HepG2 (cell line): ENCODE measurements around the gene NCOA6. TPM values are rescaled to one million over a fixed set of nuclear protein-coding genes. Genes with fewer than 3 reads are reported as not detected.
A peak's percentile ranks its signal among the peaks of the same experiment; 100 is the strongest.

ENCODE experiments used
- FOXP1 ChIP-seq, 2 experiments: fragments of 450-650 bp in 1 of 2; IDR thresholded peaks; 2 replicates each; pipeline ENCODE4 v1.6.1; 2017 to 2018; ENCODE audit warnings: antibody characterized with exemption in 1 of 2
- KDM6A ChIP-seq: IDR thresholded peaks from 2 replicates; pipeline ENCODE4 v1.6.1; 2016; ENCODE audit warnings: low read depth
- NFATC3 ChIP-seq: sonication (generic); formaldehyde crosslinking; IDR thresholded peaks from 2 replicates; pipeline ENCODE4 v1.5.1; 2020; ENCODE audit warnings: mild to moderate bottlenecking, missing genetic modification reagents
- NFKBIZ ChIP-seq: IDR thresholded peaks from 2 replicates; pipeline ENCODE4 v1.6.1; 2018; ENCODE audit warnings: missing genetic modification reagents, missing compliant biosample characterization
- POLR2A ChIP-seq, 2 experiments: IDR thresholded peaks; 2 replicates each; pipeline ENCODE4 v1.6.1; 2011; ENCODE audit warnings: low read depth in 2 of 2, low read length in 2 of 2, mild to moderate bottlenecking in 1 of 2, moderate library complexity in 1 of 2; ENCODE audit not compliant: insufficient read depth in 1 of 2
- SATB2 ChIP-seq: sonication (generic); formaldehyde crosslinking; IDR thresholded peaks from 2 replicates; pipeline ENCODE4 v1.5.0; 2020; ENCODE audit warnings: missing genetic modification reagents
- SNAPC2 ChIP-seq: sonication (generic); formaldehyde crosslinking; IDR thresholded peaks from 2 replicates; pipeline ENCODE4 v1.8.1; 2022; ENCODE audit warnings: mild to moderate bottlenecking, missing genetic modification reagents
- SPEN ChIP-seq: sonication (generic); formaldehyde crosslinking; IDR thresholded peaks from 2 replicates; pipeline ENCODE4 v1.5.1; 2020; ENCODE audit warnings: low read depth, mild to moderate bottlenecking, missing genetic modification reagents
- ZMYM2 ChIP-seq: sonication (generic); formaldehyde crosslinking; IDR thresholded peaks from 2 replicates; pipeline ENCODE4 v1.8.0; 2022; ENCODE audit warnings: mild to moderate bottlenecking, missing genetic modification reagents
- ZNF598 ChIP-seq: sonication (generic); formaldehyde crosslinking; IDR thresholded peaks from 2 replicates; pipeline ENCODE4 v1.5.1; 2020; ENCODE audit warnings: mild to moderate bottlenecking, missing genetic modification reagents, borderline replicate concordance
- ZNF709 ChIP-seq: sonication (generic); formaldehyde crosslinking; IDR thresholded peaks from 2 replicates; pipeline ENCODE4 v1.5.0; 2020; ENCODE audit warnings: mild to moderate bottlenecking, missing genetic modification reagents
- ZNF850 ChIP-seq: sonication (generic); formaldehyde crosslinking; conservative IDR thresholded peaks from 2 replicates; pipeline ENCODE4 v1.9.0; 2021; ENCODE audit warnings: mild to moderate bottlenecking, missing genetic modification reagents
- polyA plus RNA-seq, 8 experiments: library from polyadenylated mRNA; depleted of rRNA in 3 of 8; stranded (reverse) in 7 of 8; unstranded in 1 of 8; fragments of >200 nt; fragmentation: Illumina TruSeq in 4 of 8; extraction: Trizol in 4 of 8; gene quantifications; 2 replicates each; pipeline versions ENCODE4 v1.2.1 to v1.2.3, GENCODE V29; 2011 to 2016; ENCODE audit warnings: low read depth in 4 of 8, missing spikeins in 1 of 8, mixed read lengths in 1 of 8; ENCODE audit not compliant: insufficient read depth in 1 of 8
- total RNA-seq, 5 experiments: library from RNA; depleted of rRNA; stranded (reverse); fragments of >200 nt; fragmentation: Illumina TruSeq; extraction: Trizol; gene quantifications; 2 replicates each; pipeline ENCODE4 v1.2.3, GENCODE V29; 2016; ENCODE audit warnings: low read depth in 1 of 5
- TF ChIP-seq, protein P1 (sequence below): sonication (generic); formaldehyde crosslinking; IDR thresholded peaks from 2 replicates; pipeline ENCODE4 v1.8.0; 2022; ENCODE audit warnings: mild to moderate bottlenecking, missing genetic modification reagents; ENCODE audit not compliant: insufficient replicate concordance
- TF ChIP-seq, protein P2 (sequence below): sonication (generic); formaldehyde crosslinking; IDR thresholded peaks from 2 replicates; pipeline ENCODE4 v1.4.0; 2020; ENCODE audit warnings: missing genetic modification reagents
- TF ChIP-seq, protein P3 (sequence below): sonication (generic); formaldehyde crosslinking; IDR thresholded peaks from 2 replicates; pipeline ENCODE4 v1.5.1; 2020; ENCODE audit warnings: missing genetic modification reagents, mild to moderate bottlenecking, borderline replicate concordance
- TF ChIP-seq, protein P4 (sequence below): sonication (generic); formaldehyde crosslinking; IDR thresholded peaks from 2 replicates; pipeline ENCODE4 v1.4.0; 2020; ENCODE audit warnings: missing genetic modification reagents, borderline replicate concordance
- TF ChIP-seq, protein P5 (sequence below): sonication (generic); formaldehyde crosslinking; IDR thresholded peaks from 2 replicates; pipeline ENCODE4 v1.8.0; 2022; ENCODE audit warnings: mild to moderate bottlenecking, missing genetic modification reagents
- TF ChIP-seq, protein P6 (sequence below): fragments of 450-650 bp; IDR thresholded peaks from 2 replicates; pipeline ENCODE4 v1.6.1; 2017; ENCODE audit warnings: mild to moderate bottlenecking

NCOA6 gene
- total and polyA plus RNA-seq, 2 of the 13 experiments (the other 11 are each of a cell fraction or from before 2014, with no cell fraction given), result 11.2 to 29.3 TPM

DNA sequence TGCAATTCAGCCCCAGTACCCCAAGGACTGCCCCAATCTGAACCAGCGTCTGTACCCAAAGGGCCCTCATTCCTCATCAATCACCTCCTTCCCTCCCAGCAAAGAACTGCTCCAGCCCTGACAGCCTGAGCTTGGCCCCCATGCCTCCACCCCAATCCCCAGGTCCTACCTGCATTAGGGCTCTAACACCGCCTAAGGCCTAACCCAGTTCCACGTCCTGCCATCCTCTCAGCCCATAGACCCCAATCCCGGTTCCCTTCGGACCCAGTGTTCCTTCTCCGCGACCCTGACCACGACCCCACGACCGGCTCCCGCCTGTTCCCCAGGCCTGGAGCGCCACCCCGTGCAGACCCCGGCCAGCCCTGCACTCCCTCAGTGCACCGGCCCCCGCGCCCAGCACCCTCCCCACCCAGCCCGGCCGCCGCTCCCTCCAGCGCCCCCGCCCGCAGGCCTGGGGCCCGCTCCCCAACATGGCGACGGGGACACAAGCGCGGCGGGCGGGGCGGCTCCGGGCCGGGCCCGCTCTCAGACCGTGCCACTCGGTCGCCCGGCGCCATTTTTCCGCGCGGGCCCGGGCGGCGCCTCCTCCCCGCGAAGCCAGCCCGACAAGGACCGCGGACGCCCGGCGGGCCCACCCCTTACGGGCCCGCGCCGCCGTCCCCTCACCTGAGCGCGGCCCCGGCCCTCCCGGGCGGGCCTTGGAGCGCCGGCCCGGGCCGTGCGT is 483 bp downstream of the NCOA6 start (continued):
- TF ChIP-seq, protein P1, sequence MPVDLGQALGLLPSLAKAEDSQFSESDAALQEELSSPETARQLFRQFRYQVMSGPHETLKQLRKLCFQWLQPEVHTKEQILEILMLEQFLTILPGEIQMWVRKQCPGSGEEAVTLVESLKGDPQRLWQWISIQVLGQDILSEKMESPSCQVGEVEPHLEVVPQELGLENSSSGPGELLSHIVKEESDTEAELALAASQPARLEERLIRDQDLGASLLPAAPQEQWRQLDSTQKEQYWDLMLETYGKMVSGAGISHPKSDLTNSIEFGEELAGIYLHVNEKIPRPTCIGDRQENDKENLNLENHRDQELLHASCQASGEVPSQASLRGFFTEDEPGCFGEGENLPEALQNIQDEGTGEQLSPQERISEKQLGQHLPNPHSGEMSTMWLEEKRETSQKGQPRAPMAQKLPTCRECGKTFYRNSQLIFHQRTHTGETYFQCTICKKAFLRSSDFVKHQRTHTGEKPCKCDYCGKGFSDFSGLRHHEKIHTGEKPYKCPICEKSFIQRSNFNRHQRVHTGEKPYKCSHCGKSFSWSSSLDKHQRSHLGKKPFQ (CRISPR knock-in tag), result peak; percentile 5
- TF ChIP-seq ZNF850 (CRISPR knock-in tag) (no peak), NFKBIZ (CRISPR knock-in tag) (no peak), KDM6A (CRISPR knock-in tag) (no peak), SPEN (CRISPR knock-in tag) (peak; percentile 28), ZMYM2 (CRISPR knock-in tag) (no peak), SATB2 (no peak), ZNF598 (CRISPR knock-in tag) (peak; percentile 78; the same call in 1 of the 2 replicates), SNAPC2 (CRISPR knock-in tag) (no peak), FOXP1 (IDR thresholded peaks at IDR 0.05) (no peak), FOXP1 (CRISPR knock-in tag; IDR thresholded peaks at IDR 0.05) (no peak; the same call in 1 of the 2 replicates), ZNF709 (CRISPR knock-in tag) (peak; percentile 59; the same call in 1 of the 2 replicates), POLR2A (IDR thresholded peaks at IDR 0.05; ENCODE audit: insufficient read depth in 1 of 2, low read depth in 2 of 2, low read length in 2 of 2) (no peak; a peak in 2 of 4 replicates), NFATC3 (CRISPR knock-in tag) (no peak; the same call in 1 of the 2 replicates)
- TF ChIP-seq, protein P2, sequence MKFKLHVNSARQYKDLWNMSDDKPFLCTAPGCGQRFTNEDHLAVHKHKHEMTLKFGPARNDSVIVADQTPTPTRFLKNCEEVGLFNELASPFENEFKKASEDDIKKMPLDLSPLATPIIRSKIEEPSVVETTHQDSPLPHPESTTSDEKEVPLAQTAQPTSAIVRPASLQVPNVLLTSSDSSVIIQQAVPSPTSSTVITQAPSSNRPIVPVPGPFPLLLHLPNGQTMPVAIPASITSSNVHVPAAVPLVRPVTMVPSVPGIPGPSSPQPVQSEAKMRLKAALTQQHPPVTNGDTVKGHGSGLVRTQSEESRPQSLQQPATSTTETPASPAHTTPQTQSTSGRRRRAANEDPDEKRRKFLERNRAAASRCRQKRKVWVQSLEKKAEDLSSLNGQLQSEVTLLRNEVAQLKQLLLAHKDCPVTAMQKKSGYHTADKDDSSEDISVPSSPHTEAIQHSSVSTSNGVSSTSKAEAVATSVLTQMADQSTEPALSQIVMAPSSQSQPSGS (CRISPR knock-in tag), result peak; percentile 64; the same call in 1 of the 2 replicates
- TF ChIP-seq, protein P3, sequence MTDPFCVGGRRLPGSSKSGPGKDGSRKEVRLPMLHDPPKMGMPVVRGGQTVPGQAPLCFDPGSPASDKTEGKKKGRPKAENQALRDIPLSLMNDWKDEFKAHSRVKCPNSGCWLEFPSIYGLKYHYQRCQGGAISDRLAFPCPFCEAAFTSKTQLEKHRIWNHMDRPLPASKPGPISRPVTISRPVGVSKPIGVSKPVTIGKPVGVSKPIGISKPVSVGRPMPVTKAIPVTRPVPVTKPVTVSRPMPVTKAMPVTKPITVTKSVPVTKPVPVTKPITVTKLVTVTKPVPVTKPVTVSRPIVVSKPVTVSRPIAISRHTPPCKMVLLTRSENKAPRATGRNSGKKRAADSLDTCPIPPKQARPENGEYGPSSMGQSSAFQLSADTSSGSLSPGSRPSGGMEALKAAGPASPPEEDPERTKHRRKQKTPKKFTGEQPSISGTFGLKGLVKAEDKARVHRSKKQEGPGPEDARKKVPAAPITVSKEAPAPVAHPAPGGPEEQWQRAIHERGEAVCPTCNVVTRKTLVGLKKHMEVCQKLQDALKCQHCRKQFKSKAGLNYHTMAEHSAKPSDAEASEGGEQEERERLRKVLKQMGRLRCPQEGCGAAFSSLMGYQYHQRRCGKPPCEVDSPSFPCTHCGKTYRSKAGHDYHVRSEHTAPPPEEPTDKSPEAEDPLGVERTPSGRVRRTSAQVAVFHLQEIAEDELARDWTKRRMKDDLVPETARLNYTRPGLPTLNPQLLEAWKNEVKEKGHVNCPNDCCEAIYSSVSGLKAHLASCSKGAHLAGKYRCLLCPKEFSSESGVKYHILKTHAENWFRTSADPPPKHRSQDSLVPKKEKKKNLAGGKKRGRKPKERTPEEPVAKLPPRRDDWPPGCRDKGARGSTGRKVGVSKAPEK, result no peak
- TF ChIP-seq, protein P4, sequence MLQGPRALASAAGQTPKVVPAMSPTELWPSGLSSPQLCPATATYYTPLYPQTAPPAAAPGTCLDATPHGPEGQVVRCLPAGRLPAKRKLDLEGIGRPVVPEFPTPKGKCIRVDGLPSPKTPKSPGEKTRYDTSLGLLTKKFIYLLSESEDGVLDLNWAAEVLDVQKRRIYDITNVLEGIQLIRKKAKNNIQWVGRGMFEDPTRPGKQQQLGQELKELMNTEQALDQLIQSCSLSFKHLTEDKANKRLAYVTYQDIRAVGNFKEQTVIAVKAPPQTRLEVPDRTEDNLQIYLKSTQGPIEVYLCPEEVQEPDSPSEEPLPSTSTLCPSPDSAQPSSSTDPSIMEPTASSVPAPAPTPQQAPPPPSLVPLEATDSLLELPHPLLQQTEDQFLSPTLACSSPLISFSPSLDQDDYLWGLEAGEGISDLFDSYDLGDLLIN, result no peak
- TF ChIP-seq, protein P5, sequence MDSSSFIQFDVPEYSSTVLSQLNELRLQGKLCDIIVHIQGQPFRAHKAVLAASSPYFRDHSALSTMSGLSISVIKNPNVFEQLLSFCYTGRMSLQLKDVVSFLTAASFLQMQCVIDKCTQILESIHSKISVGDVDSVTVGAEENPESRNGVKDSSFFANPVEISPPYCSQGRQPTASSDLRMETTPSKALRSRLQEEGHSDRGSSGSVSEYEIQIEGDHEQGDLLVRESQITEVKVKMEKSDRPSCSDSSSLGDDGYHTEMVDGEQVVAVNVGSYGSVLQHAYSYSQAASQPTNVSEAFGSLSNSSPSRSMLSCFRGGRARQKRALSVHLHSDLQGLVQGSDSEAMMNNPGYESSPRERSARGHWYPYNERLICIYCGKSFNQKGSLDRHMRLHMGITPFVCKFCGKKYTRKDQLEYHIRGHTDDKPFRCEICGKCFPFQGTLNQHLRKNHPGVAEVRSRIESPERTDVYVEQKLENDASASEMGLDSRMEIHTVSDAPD (CRISPR knock-in tag), result no peak
- TF ChIP-seq, protein P6, sequence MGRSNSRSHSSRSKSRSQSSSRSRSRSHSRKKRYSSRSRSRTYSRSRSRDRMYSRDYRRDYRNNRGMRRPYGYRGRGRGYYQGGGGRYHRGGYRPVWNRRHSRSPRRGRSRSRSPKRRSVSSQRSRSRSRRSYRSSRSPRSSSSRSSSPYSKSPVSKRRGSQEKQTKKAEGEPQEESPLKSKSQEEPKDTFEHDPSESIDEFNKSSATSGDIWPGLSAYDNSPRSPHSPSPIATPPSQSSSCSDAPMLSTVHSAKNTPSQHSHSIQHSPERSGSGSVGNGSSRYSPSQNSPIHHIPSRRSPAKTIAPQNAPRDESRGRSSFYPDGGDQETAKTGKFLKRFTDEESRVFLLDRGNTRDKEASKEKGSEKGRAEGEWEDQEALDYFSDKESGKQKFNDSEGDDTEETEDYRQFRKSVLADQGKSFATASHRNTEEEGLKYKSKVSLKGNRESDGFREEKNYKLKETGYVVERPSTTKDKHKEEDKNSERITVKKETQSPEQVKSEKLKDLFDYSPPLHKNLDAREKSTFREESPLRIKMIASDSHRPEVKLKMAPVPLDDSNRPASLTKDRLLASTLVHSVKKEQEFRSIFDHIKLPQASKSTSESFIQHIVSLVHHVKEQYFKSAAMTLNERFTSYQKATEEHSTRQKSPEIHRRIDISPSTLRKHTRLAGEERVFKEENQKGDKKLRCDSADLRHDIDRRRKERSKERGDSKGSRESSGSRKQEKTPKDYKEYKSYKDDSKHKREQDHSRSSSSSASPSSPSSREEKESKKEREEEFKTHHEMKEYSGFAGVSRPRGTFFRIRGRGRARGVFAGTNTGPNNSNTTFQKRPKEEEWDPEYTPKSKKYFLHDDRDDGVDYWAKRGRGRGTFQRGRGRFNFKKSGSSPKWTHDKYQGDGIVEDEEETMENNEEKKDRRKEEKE, result no peak
